DOHH2 (cell line): ENCODE results near the gene NOTCH1.

Source experiments
- H3F3A ChIP-seq: fragments of 200-600 bp; sonication (generic), shearing (Covaris generic); 2 replicates; pipeline ENCODE4 v1.6.0; 2016; ENCODE audit warnings: antibody characterized with exemption, mild to moderate bottlenecking; ENCODE audit not compliant: control insufficient read depth, insufficient read depth
- H3K27ac ChIP-seq: fragments of 200-600 bp; sonication (generic); 2 replicates; pipeline ENCODE4 v1.5.1; 2014; ENCODE audit warnings: low read depth, mild to moderate bottlenecking, low read length, moderate library complexity
- H3K27me3 ChIP-seq: fragments of 200-600 bp; sonication (generic); 2 replicates; pipeline ENCODE4 v1.6.1; 2014; ENCODE audit warnings: mild to moderate bottlenecking, low read length, mixed read lengths; ENCODE audit not compliant: control insufficient read depth
- H3K36me3 ChIP-seq: fragments of 200-600 bp; sonication (generic); 2 replicates; pipeline ENCODE4 v1.6.1; 2014; ENCODE audit warnings: mild to moderate bottlenecking, low read length, moderate library complexity, mixed read lengths; ENCODE audit not compliant: control insufficient read depth
- H3K4me1 ChIP-seq: fragments of 200-600 bp; sonication (generic); 2 replicates; pipeline ENCODE4 v1.6.1; 2014; ENCODE audit warnings: mild to moderate bottlenecking, low read length, mixed read lengths; ENCODE audit not compliant: control insufficient read depth
- H3K4me2 ChIP-seq: fragments of 200-600 bp; sonication (generic); 2 replicates; pipeline ENCODE4 v1.6.0; 2014; ENCODE audit warnings: mild to moderate bottlenecking, low read length, moderate library complexity
- H3K4me3 ChIP-seq: fragments of 200-600 bp; sonication (generic); 2 replicates; pipeline ENCODE4 v1.5.1; 2014; ENCODE audit warnings: mild to moderate bottlenecking, low read length, mixed read lengths
- H3K79me2 ChIP-seq: fragments of 200-600 bp; sonication (generic); 2 replicates; pipeline ENCODE4 v1.6.1; 2014; ENCODE audit warnings: mild to moderate bottlenecking, low read length, mixed read lengths; ENCODE audit not compliant: control insufficient read depth
- H3K9me2 ChIP-seq: fragments of 200-600 bp; sonication (generic); replicated peaks from 2 replicates; pipeline ENCODE4 v1.6.1; 2014; ENCODE audit warnings: mild to moderate bottlenecking, low read length, mixed read lengths; ENCODE audit not compliant: control insufficient read depth
- H3K9me3 ChIP-seq: fragments of 200-600 bp; sonication (generic); 2 replicates; pipeline ENCODE4 v1.6.1; 2014; ENCODE audit warnings: antibody characterized with exemption, low read length, mixed read lengths; ENCODE audit not compliant: control insufficient read depth, insufficient read depth
- H4K20me1 ChIP-seq: fragments of 200-600 bp; sonication (generic); 2 replicates; pipeline ENCODE4 v1.6.0; 2014; ENCODE audit warnings: low read depth, mild to moderate bottlenecking, antibody characterized with exemption, low read length, moderate library complexity; ENCODE audit not compliant: control insufficient read depth, insufficient read depth
- CTCF ChIP-seq: fragments of 200-600 bp; sonication (generic); IDR thresholded peaks from one replicate; pipeline ENCODE4 v1.5.1; 2014; ENCODE audit warnings: antibody characterized with exemption, mild to moderate bottlenecking, low read depth, low read length; ENCODE audit not compliant: poor library complexity, severe bottlenecking
- EZH2phosphoT487 ChIP-seq: fragments of 200-600 bp; sonication (generic); IDR thresholded peaks from 2 replicates; pipeline ENCODE4 v1.6.1; 2017; ENCODE audit warnings: borderline replicate concordance, mild to moderate bottlenecking, antibody characterized with exemption, low read length, moderate library complexity, mixed read lengths

NOTCH1 gene

GRCh38 chr9:136472640-136473353 lies 73.1 kb downstream of the NOTCH1 start:
- TF ChIP-seq CTCF (no peak), EZH2phosphoT487 (no peak)
- Histone ChIP-seq H3K4me3 (no peak overlapping the region), H4K20me1 (peaks cover 6% of the 10 kb centered on the region; the same call in 1 of the 2 replicates), H3K9me2 (no peaks in the 10 kb centered on the region), H3K9me3 (no peaks in the 10 kb centered on the region), H3K4me1 (no peaks in the 10 kb centered on the region), H3K4me2 (no peak overlapping the region), H3K79me2 (peaks cover 83% of the 10 kb centered on the region), H3K27ac (no peak overlapping the region), H3K36me3 (peaks cover 98% of the 10 kb centered on the region), H3F3A (no peaks in the 10 kb centered on the region), H3K27me3 (no peaks in the 10 kb centered on the region)

- Histone ChIP-seq H3K27ac (no peak overlapping the region), H4K20me1 (no peaks in the 10 kb centered on the region; the same call in 1 of the 2 replicates), H3K79me2 (peaks cover 74% of the 10 kb centered on the region)
These were observed 73.9 kb downstream of the NOTCH1 start for GRCh38 chr9:136471802-136472487.

GRCh38 chr9:136470792-136471469 lies 74.9 kb downstream of the NOTCH1 start:
- H3K4me2 ChIP-seq, result no peak overlapping the region
- no peak overlapping the region for H3K27ac ChIP-seq
- H3K79me2 ChIP-seq, result peaks cover 66% of the 10 kb centered on the region
- H3K36me3 ChIP-seq, result peaks cover 98% of the 10 kb centered on the region
- no peaks in the 10 kb centered on the region; the same call in 1 of the 2 replicates for H4K20me1 ChIP-seq
- H3K27me3 ChIP-seq, result no peaks in the 10 kb centered on the region
- no peaks in the 10 kb centered on the region for H3F3A ChIP-seq
- H3K9me2 ChIP-seq, result no peaks in the 10 kb centered on the region
- no peak overlapping the region for H3K4me3 ChIP-seq
- no peaks in the 10 kb centered on the region for H3K9me3 ChIP-seq
- H3K4me1 ChIP-seq, result no peaks in the 10 kb centered on the region
- TF ChIP-seq EZH2phosphoT487 (no peak), CTCF (no peak)

More at GRCh38 chr9:136471802-136472487, 73.9 kb downstream of the NOTCH1 start:
- no peak overlapping the region for H3K4me2 ChIP-seq
- H3K36me3 ChIP-seq, result peaks cover 98% of the 10 kb centered on the region
- TF ChIP-seq CTCF (no peak), EZH2phosphoT487 (no peak)
- H3K4me3 ChIP-seq, result no peak overlapping the region
- H3K9me2 ChIP-seq, result no peaks in the 10 kb centered on the region
- H3F3A ChIP-seq, result no peaks in the 10 kb centered on the region
- H3K4me1 ChIP-seq, result no peaks in the 10 kb centered on the region
- H3K9me3 ChIP-seq, result no peaks in the 10 kb centered on the region
- no peaks in the 10 kb centered on the region for H3K27me3 ChIP-seq
